ENCODE results near the gene MAML1. TPM values are rescaled to one million over a fixed set of nuclear protein-coding genes. Genes with fewer than 3 reads are reported as not detected.
"Not testable (repeated sequence)": the region's sequence is repeated elsewhere in the genome, so short reads cannot be mapped to it uniquely, and the experiment has no call there.

MAML1 gene
- total RNA-seq, 1 experiment from 2014 or later: 13.4 TPM

- in situ Hi-C loops (cut with HindIII; ENCODE audit: low pct_unique_long_range_greater_than_20kb, low sequenced_read_pairs): no loop called here
- DNase-seq (ENCODE audit: low read depth): no peak
Observed at GRCh38 chr5:179780362-179780761, 47.7 kb downstream of the MAML1 start.

GRCh38 chr5:179781846-179782245 is 49.2 kb downstream of the MAML1 start:
- in situ Hi-C loops (cut with HindIII; ENCODE audit: low pct_unique_long_range_greater_than_20kb, low sequenced_read_pairs): no loop called here
- DNase-seq (ENCODE audit: low read depth): no peak

- no peak for DNase-seq (ENCODE audit: low read depth)
- in situ Hi-C loops (cut with HindIII; ENCODE audit: low pct_unique_long_range_greater_than_20kb, low sequenced_read_pairs): no loop called here
Observed at GRCh38 chr5:179783128-179783527, 50.5 kb downstream of the MAML1 start.

- DNase-seq (ENCODE audit: low read depth): no peak
- in situ Hi-C loops (cut with HindIII; ENCODE audit: low pct_unique_long_range_greater_than_20kb, low sequenced_read_pairs): no loop called here
Observed at GRCh38 chr5:179786861-179787260, 54.2 kb downstream of the MAML1 start.

- no peak for DNase-seq (ENCODE audit: low read depth)
- in situ Hi-C loops (cut with HindIII; ENCODE audit: low pct_unique_long_range_greater_than_20kb, low sequenced_read_pairs): no loop called here
Observed at GRCh38 chr5:179788193-179788854, 55.7 kb downstream of the MAML1 start.

- in situ Hi-C loops (cut with HindIII; ENCODE audit: low pct_unique_long_range_greater_than_20kb, low sequenced_read_pairs); DNase-seq (ENCODE audit: low read depth): not testable (repeated sequence)
Observed at GRCh38 chr5:179789278-179789677, 56.7 kb downstream of the MAML1 start.

- in situ Hi-C loops (cut with HindIII; ENCODE audit: low pct_unique_long_range_greater_than_20kb, low sequenced_read_pairs): no loop called here
- DNase-seq (ENCODE audit: low read depth): no peak
Observed at GRCh38 chr5:179791881-179792611, 59.4 kb downstream of the MAML1 start.

GRCh38 chr5:179792612-179793467 is 60.2 kb downstream of the MAML1 start:
- in situ Hi-C loops (cut with HindIII; ENCODE audit: low pct_unique_long_range_greater_than_20kb, low sequenced_read_pairs): no loop called here
- no peak for DNase-seq (ENCODE audit: low read depth)

- no peak for DNase-seq (ENCODE audit: low read depth)
- in situ Hi-C loops (cut with HindIII; ENCODE audit: low pct_unique_long_range_greater_than_20kb, low sequenced_read_pairs): no loop called here
Observed at GRCh38 chr5:179793468-179794139, 61.0 kb downstream of the MAML1 start, which contains the start of gene LTC4S. LTC4S (plus strand) TSS chr5:179793986; CDS start chr5:179794081, 95 bp downstream.

GRCh38 chr5:179794171-179794570 is 61.5 kb downstream of the MAML1 start:
- no peak for DNase-seq (ENCODE audit: low read depth)
- in situ Hi-C loops (cut with HindIII; ENCODE audit: low pct_unique_long_range_greater_than_20kb, low sequenced_read_pairs): no loop called here

GRCh38 chr5:179794575-179794974 is 62.0 kb downstream of the MAML1 start:
- in situ Hi-C loops (cut with HindIII; ENCODE audit: low pct_unique_long_range_greater_than_20kb, low sequenced_read_pairs): no loop called here
- DNase-seq (ENCODE audit: low read depth): no peak

GRCh38 chr5:179795049-179795862 is 62.6 kb downstream of the MAML1 start:
- in situ Hi-C loops (cut with HindIII; ENCODE audit: low pct_unique_long_range_greater_than_20kb, low sequenced_read_pairs): no loop called here
- DNase-seq (ENCODE audit: low read depth): peak; percentile 51

- in situ Hi-C loops (cut with HindIII; ENCODE audit: low pct_unique_long_range_greater_than_20kb, low sequenced_read_pairs): no loop called here
- DNase-seq (ENCODE audit: low read depth): peak; percentile 93
Observed at GRCh38 chr5:179795863-179796833, 63.5 kb downstream of the MAML1 start.

- no peak for DNase-seq (ENCODE audit: low read depth)
- in situ Hi-C loops (cut with HindIII; ENCODE audit: low pct_unique_long_range_greater_than_20kb, low sequenced_read_pairs): no loop called here
Observed at GRCh38 chr5:179796877-179797608, 64.4 kb downstream of the MAML1 start.

- DNase-seq (ENCODE audit: low read depth): no peak
- in situ Hi-C loops (cut with HindIII; ENCODE audit: low pct_unique_long_range_greater_than_20kb, low sequenced_read_pairs): no loop called here
Observed at GRCh38 chr5:179797741-179798140, 65.1 kb downstream of the MAML1 start.

- DNase-seq (ENCODE audit: low read depth): no peak
- in situ Hi-C loops (cut with HindIII; ENCODE audit: low pct_unique_long_range_greater_than_20kb, low sequenced_read_pairs): no loop called here
Observed at GRCh38 chr5:179798144-179798770, 65.6 kb downstream of the MAML1 start.
